Myocyte (in vitro differentiated cells): ENCODE measurements around the gene NUDT13. TPM values are rescaled to one million over a fixed set of nuclear protein-coding genes. Genes with fewer than 3 reads are reported as not detected.

Source experiments
- DNase-seq: peaks from one replicate; pipeline ENCODE4 v3.0.0-alpha.2; 2012; ENCODE audit warnings: low read depth
- total RNA-seq: library from RNA; depleted of rRNA; stranded (reverse); fragments of >200 nt; gene quantifications from 2 replicates; pipeline ENCODE4 v1.2.3, GENCODE V29; 2014

NUDT13 gene
- total RNA-seq, 1 donor from 2014 or later = 2.6 TPM

DNA sequence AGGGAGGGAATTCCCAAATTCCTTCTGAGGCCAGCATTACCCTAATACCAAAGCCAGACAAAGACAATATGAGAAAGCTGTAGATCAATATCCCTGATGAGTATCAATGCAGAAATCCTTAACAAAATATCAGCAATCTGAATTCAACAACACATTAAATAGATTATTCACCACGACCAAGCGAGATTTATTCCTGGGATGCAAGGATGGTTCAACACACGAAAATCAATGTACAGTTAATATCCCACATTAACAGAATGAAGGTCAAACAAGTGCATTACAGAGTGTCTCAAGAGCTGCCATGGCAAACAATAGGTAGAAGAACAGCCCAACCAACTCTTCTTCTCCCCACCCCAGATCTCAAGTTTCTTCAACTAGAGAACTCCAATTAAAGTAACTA is 51.4 kb downstream of the NUDT13 start:
- DNase-seq = no peak

GRCh38 chr10:73163096-73163495 is 52.8 kb downstream of the NUDT13 start:
- no peak for DNase-seq

- no peak for DNase-seq
Observed at GRCh38 chr10:73166972-73167371, 56.7 kb downstream of the NUDT13 start.

DNA sequence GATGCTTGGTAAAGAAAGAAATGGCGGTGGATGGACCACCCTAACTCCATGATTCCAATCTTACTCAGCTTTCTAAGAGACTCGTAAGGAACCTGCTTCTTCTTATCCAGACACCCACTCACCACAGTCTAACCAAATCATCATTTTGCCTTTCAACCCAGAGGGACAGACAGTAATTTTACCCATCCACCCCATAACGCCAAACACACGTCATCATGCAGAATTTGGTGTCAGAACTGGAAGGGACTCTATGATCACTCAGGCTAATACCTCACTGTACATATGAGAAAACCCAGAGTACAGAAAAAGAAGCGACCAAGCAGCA is 57.2 kb downstream of the NUDT13 start:
- DNase-seq = no peak

DNA sequence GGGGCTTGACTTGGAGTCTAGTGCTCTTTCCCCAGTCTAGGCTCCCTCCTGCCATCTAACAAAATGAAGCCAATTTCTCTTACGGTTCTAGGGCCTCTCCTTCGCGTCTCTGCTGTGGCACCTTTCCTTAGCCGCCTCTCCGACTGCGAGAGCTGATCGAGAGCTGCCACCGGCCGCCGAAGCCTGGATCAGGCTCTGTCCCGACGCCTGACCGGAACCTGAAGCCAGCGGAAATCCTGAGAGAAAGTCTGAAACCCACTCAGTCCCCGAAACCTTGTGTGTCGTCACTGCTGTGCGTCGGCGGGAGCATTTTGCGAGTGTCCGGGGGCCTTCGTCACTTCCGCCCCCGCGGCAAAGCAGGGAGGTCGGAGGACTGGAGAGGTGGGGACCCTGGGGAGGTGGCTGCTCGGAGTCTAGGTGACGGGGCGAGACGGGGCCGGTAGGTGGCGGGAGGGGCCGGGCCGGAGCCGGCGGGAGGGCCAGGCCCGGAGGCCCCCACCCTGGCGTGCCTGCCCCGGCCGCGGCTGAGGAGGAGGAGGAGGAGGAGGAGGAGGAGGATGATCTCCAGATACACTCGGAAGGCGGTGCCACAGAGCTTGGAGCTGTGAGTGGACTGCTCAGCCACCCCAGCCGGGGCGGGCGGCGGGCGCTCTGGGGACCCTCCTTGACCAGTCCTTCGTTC is 57.7 kb downstream of the NUDT13 start, which contains the start of the genes ECD and FAM149B1:
Gene ECD, minus strand, starts transcription at position 226 of the 682 bp plus-strand sequence. CDS start 4,071 bp downstream, outside the sequence.
Gene FAM149B1, plus strand, starts transcription at position 337 of the 682 bp plus-strand sequence. Its CDS starts 221 bp downstream, at position 558.
- peak; percentile 97 for DNase-seq

GRCh38 chr10:73168465-73168803 is 58.2 kb downstream of the NUDT13 start:
- no peak for DNase-seq

DNA sequence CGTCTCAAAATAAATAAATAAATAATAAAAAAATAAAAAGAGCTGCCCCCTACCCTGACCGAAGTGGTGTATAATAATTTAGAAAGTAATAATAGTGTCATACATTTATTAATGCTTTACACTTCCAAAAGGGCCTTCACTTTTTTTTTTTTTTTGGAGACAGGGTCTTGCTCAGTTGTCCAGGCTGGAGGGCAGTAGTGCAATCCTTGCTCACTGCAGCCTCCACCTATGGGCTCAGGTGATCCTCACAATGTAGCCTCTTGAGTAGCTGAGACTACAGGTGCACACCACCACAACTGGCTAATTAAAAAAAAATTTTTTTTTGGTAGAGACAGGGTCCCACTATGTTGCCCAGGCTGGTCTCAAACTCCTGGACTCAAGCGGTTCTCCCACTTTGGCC is 59.1 kb downstream of the NUDT13 start:
- DNase-seq = no peak

- no peak for DNase-seq
Observed at GRCh38 chr10:73172867-73173266, 62.6 kb downstream of the NUDT13 start.

- DNase-seq = no peak
Observed at GRCh38 chr10:73174148-73174925, 64.1 kb downstream of the NUDT13 start.

Other genes starting within 250 kb of the NUDT13 start
- gene OIT3, start 216.7 kb upstream of the NUDT13 start, total RNA-seq = 0.21 and 0.51 TPM in 2 replicates
- not detected in 2 replicates for gene PLA2G12B, start 155.6 kb upstream of the NUDT13 start, total RNA-seq
- gene P4HA1, start 13.6 kb upstream of the NUDT13 start, total RNA-seq = 134 and 179 TPM in 2 replicates
- 31.3 and 32.7 TPM in 2 replicates for gene ECD, start 57.6 kb downstream of the NUDT13 start, total RNA-seq
- gene FAM149B1, start 57.7 kb downstream of the NUDT13 start, total RNA-seq = 15.9 and 16.5 TPM in 2 replicates
- 20.8 and 25.5 TPM in 2 replicates for gene DNAJC9, start 136.8 kb downstream of the NUDT13 start, total RNA-seq
- 88.7 and 89.9 TPM in 2 replicates for gene MRPS16, start 142.2 kb downstream of the NUDT13 start, total RNA-seq
- gene CFAP70, start 248.4 kb downstream of the NUDT13 start, total RNA-seq = 1.0 and 1.8 TPM in 2 replicates